Astrocyte (in vitro differentiated cells and primary cell): ENCODE data around the gene ITGA1.

Source experiments
- EZH2 ChIP-seq: IDR thresholded peaks from 2 replicates; pipeline ENCODE4 v1.6.1; 2012; ENCODE audit warnings: mild to moderate bottlenecking, low read length, inconsistent platforms; ENCODE audit not compliant: insufficient read depth
- TF ChIP-seq, protein P1 (sequence below): IDR thresholded peaks from 2 replicates; pipeline ENCODE4 v1.5.1; 2011; ENCODE audit warnings: low read depth, mild to moderate bottlenecking, inconsistent platforms, low read length, moderate library complexity; ENCODE audit not compliant: insufficient read depth

DNA sequence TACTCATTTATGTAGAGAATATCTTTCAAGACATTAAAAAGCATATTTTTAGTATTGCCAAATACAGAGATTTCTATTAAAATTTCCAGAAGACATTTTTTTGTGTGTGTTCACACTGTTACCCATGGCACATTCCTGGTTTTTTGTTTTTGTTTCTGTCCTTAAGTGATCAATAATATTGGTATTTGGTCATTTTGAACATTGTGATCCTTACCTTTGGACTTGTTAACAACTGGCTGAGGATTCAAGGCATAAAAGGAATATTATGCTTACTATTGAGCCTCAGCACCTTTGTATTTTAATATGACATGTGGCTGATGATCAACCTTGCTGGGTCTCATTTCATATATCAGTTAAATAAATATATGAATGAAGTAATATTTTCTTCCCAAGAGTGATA is 41.9 kb downstream of the ITGA1 start:
- TF ChIP-seq, protein P1, sequence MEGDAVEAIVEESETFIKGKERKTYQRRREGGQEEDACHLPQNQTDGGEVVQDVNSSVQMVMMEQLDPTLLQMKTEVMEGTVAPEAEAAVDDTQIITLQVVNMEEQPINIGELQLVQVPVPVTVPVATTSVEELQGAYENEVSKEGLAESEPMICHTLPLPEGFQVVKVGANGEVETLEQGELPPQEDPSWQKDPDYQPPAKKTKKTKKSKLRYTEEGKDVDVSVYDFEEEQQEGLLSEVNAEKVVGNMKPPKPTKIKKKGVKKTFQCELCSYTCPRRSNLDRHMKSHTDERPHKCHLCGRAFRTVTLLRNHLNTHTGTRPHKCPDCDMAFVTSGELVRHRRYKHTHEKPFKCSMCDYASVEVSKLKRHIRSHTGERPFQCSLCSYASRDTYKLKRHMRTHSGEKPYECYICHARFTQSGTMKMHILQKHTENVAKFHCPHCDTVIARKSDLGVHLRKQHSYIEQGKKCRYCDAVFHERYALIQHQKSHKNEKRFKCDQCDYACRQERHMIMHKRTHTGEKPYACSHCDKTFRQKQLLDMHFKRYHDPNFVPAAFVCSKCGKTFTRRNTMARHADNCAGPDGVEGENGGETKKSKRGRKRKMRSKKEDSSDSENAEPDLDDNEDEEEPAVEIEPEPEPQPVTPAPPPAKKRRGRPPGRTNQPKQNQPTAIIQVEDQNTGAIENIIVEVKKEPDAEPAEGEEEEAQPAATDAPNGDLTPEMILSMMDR, result no peak
- TF ChIP-seq EZH2, result no peak
